Fibroblast of mammary gland (primary cell): ENCODE results near the gene SPATS2L.

Experiments used
- DNase-seq: peaks from one replicate; pipeline ENCODE4 v3.0.0-alpha.2; 2010; ENCODE audit warnings: low read depth
- H3K4me3 ChIP-seq: 2 replicates; pipeline ENCODE4 v1.5.1; 2011; ENCODE audit warnings: low read depth, mild to moderate bottlenecking, low read length, moderate library complexity; ENCODE audit not compliant: control insufficient read depth
- CTCF ChIP-seq: conservative IDR thresholded peaks from 2 replicates; pipeline ENCODE4 v1.5.1; 2011; ENCODE audit warnings: low read depth, low read length, inconsistent platforms; ENCODE audit not compliant: control insufficient read depth, insufficient read depth

Gene SPATS2L

GRCh38 chr2:200356857-200357384 lies 50.4 kb downstream of the SPATS2L start:
- TF ChIP-seq CTCF = no peak
- peak; percentile 35 for DNase-seq
- H3K4me3 ChIP-seq = no peak overlapping the region

- TF ChIP-seq CTCF = no peak
- DNase-seq = no peak
- H3K4me3 ChIP-seq = no peak overlapping the region
These were observed 51.4 kb downstream of the SPATS2L start for GRCh38 chr2:200357845-200358244.

GRCh38 chr2:200359552-200359951 lies 53.1 kb downstream of the SPATS2L start:
- no peak overlapping the region for H3K4me3 ChIP-seq
- no peak for DNase-seq
- TF ChIP-seq CTCF = no peak

GRCh38 chr2:200360364-200360763 lies 53.9 kb downstream of the SPATS2L start:
- no peak for TF ChIP-seq CTCF
- no peak for DNase-seq
- H3K4me3 ChIP-seq = no peak overlapping the region

GRCh38 chr2:200362202-200362917 lies 55.9 kb downstream of the SPATS2L start:
- no peak for TF ChIP-seq CTCF
- no peak for DNase-seq
- no peak overlapping the region for H3K4me3 ChIP-seq

- no peak for TF ChIP-seq CTCF
- H3K4me3 ChIP-seq = no peak overlapping the region
- no peak for DNase-seq
These were observed 56.8 kb downstream of the SPATS2L start for GRCh38 chr2:200363279-200363678.

GRCh38 chr2:200364142-200364541 lies 57.6 kb downstream of the SPATS2L start:
- no peak for DNase-seq
- no peak for TF ChIP-seq CTCF

More at GRCh38 chr2:200364142-200364541, 57.6 kb downstream of the SPATS2L start:
- no peak overlapping the region for H3K4me3 ChIP-seq
